Right lobe of liver (tissue), 4 donors: ENCODE data around the gene ATMIN.

Experiments
- CTCF ChIP-seq, 4 donors: fragments of 200-600 bp in 3 of 4; fragments of 450-650 bp in 1 of 4; IDR thresholded peaks; one replicate each; pipeline versions ENCODE4 v1.5.1 to v1.8.0; 2016 to 2022; ENCODE audit warnings: antibody characterized with exemption in 4 of 4, mild to moderate bottlenecking in 2 of 4
- POLR2A ChIP-seq: fragments of 450-650 bp; IDR thresholded peaks from one replicate; pipeline ENCODE4 v1.6.1; 2017; ENCODE audit warnings: antibody characterized with exemption, mild to moderate bottlenecking
- donor health status: DM: no; HTN: no; CAD: no.
- donor health status: DM: no; HTN: no; CAD: no.
- donor health status: DM: no; HTN: yes; CAD: no.

DNA sequence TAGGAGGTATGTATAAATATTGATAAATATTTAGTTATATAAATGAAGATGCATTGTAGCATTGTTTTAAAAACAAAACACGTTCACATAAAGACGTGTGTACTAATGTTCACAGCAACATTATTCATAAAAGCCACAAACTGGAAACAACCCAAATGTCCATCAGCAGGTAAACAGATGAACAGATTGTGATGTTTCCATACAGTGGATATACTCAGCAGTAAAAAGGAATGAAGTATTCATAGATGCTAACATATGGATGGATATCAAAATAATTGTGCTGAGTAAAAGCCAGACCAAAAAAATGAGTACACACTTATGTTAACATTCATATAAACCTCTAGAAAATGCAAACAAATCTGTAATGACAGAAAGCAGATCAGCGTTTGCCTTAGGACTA, 22.7 kb upstream of the ATMIN start:
- TF ChIP-seq CTCF (IDR thresholded peaks at IDR 0.05) (no peak), POLR2A (no peak)
